ENCODE measurements around the gene DESI2.

DNA sequence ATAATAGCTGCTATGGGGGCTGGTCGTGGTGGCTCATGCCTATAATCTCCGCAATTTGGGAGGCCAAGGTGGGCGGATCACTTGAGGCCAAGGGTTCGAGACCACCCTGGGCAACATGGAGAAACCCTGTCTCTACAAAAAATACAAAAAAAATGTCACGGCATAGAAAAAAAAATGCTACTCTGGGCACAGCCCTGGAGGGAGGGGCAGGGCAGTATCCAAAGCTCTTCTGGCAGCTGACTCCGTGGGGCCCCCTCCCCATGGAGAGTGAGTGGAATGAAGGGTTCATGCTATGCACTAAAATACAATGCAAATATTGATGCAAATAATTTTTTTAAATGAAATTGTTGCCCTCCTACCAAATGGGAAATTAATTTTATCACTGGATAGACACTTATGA is 78.7 kb downstream of the DESI2 start:
- no peak for TF ChIP-seq POLR2AphosphoS5 (IDR thresholded peaks at IDR 0.05; ENCODE audit: borderline replicate concordance, low read depth, low read length)
- no peak for TF ChIP-seq EZH2 (IDR thresholded peaks at IDR 0.05)
- no peak for TF ChIP-seq FOXP2 (optimal IDR thresholded peaks at IDR 0.05; ENCODE audit: control extremely low read depth, extremely low read length, insufficient read depth)
